ENCODE measurements around the gene TBX4. TPM values are rescaled to one million over a fixed set of nuclear protein-coding genes. Genes with fewer than 3 reads are reported as not detected.

The TBX4 gene
- total RNA-seq, 2 donors from 2014 or later, result not detected

DNA sequence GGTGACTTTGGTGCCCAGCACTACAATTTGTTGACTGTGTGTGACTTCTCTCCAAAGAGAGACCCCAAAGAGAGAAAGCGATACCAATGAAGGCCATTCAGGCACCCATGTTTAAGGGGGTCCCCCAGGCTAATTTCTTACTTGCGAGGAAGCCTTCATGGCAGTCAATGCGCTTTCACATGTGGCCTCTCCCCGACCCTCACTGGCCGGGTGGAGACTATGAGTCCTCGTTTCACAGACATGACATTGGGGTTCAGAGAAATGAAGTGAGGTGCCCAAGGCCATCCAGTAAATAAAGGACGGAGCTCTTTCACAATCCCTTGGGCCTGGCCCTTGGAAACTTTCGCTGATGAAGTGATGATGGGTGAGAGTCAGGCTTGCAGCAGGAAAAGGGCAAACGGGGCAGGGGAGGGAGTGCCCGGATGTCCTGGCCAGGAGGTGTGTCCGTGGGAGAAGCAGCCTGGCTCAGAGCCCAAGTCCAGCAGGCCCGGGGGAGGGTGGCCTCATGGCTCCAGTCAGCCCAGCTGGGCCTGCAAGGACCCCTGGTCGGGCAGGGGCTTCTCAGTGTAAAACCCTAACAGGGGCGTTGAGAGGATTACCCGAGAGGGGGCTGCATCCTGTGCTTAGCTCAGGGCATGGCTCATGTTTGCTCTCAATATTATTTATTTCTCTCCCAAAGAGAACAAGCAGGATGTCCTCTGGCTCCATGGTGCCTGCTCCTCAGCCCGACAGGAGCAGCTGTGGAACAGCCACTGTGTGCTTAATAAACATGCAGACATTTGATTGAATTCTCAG, 37.9 kb upstream of the TBX4 start:
- TF ChIP-seq, protein P1, sequence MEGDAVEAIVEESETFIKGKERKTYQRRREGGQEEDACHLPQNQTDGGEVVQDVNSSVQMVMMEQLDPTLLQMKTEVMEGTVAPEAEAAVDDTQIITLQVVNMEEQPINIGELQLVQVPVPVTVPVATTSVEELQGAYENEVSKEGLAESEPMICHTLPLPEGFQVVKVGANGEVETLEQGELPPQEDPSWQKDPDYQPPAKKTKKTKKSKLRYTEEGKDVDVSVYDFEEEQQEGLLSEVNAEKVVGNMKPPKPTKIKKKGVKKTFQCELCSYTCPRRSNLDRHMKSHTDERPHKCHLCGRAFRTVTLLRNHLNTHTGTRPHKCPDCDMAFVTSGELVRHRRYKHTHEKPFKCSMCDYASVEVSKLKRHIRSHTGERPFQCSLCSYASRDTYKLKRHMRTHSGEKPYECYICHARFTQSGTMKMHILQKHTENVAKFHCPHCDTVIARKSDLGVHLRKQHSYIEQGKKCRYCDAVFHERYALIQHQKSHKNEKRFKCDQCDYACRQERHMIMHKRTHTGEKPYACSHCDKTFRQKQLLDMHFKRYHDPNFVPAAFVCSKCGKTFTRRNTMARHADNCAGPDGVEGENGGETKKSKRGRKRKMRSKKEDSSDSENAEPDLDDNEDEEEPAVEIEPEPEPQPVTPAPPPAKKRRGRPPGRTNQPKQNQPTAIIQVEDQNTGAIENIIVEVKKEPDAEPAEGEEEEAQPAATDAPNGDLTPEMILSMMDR (IDR thresholded peaks at IDR 0.05), result no peak
- peak overlapping the region in 1 of 2 donors; percentile 10 for H3K27ac ChIP-seq
- H3K36me3 ChIP-seq, result no peaks in the 10 kb centered on the region
- no peaks in the 10 kb centered on the region for H3K9me3 ChIP-seq
- peaks cover 0 to 4% of the 10 kb centered on the region in 2 donors for H3K27me3 ChIP-seq
- peaks cover 0 to 60% of the 10 kb centered on the region in 2 donors for H3K4me1 ChIP-seq
- H3K4me3 ChIP-seq, result no peak overlapping the region
- DNase-seq (ENCODE audit: low spot score), result peak; percentile 58

DNA sequence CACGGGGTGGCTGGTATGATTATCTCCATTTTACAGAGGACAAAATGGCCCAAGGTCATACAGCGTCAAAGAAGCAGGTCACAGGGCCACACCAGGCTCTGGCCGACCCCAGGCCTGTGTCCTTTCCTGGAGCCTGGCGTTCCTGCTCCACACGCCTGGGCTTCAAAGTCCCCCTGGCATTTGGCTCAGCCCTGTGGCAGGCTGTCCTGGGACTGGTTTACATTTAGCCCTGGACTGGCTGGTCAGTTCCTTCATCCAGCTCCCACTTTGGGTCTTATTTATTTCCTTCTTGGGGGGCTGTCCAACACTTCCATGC, 37.3 kb upstream of the TBX4 start:
- TF ChIP-seq, protein P1 (IDR thresholded peaks at IDR 0.05), result no peak
- Histone ChIP-seq H3K27ac (peak overlapping the region in 1 of 2 donors; percentile 10), H3K4me3 (no peak overlapping the region), H3K27me3 (peaks cover 0 to 4% of the 10 kb centered on the region in 2 donors), H3K9me3 (no peaks in the 10 kb centered on the region), H3K36me3 (no peaks in the 10 kb centered on the region), H3K4me1 (peaks cover 0 to 57% of the 10 kb centered on the region in 2 donors)
- DNase-seq (ENCODE audit: low spot score), result no peak

DNA sequence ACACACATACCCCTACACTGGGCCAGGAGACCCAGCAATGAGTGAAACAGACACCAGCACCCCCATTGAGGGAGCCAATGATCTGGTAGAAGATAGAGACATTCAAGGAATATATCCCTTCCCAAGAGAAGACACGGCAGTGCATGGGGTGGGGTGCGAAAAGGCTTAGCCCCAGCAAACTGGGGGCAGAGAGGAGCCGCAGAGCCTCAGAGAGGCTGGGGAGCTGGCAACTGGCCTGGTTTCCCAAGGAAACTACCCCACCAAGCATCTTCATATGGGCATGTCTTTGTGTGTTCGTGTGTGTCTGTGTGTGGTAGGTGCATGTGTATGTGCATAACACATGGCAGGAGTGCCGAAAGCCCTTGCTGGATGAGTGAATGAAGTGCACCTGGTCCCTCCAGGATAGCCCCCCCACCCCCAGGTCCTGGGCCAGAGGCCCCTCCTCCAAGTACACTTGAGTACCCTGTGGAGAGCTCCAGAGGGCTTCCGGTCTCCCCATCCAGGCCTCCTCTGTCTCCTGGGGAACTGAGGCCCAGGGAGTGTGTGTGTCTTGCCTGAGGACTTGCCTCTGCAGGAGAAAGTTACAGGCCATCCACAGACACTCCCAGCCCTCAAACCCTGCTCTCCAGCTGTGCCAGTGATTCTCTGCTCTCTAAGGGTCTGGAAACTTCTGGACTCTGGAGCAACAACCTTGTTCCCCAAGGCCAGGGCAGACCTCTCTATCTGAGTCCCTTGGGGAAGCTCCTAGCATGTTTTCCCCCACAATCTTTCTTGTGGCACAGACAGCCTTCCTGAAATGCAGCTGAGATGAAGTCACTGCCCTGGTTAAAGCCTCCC, 36.6 kb upstream of the TBX4 start:
- Histone ChIP-seq H3K9me3 (no peaks in the 10 kb centered on the region), H3K27ac (peak overlapping the region in 1 of 2 donors; percentile 57), H3K27me3 (peaks cover 0 to 2% of the 10 kb centered on the region in 2 donors), H3K4me3 (no peak overlapping the region), H3K4me1 (peaks cover 0 to 50% of the 10 kb centered on the region in 2 donors), H3K36me3 (no peaks in the 10 kb centered on the region)
- DNase-seq (ENCODE audit: low spot score), result peak; percentile 57
- TF ChIP-seq, protein P1 (IDR thresholded peaks at IDR 0.05), result no peak

DNA sequence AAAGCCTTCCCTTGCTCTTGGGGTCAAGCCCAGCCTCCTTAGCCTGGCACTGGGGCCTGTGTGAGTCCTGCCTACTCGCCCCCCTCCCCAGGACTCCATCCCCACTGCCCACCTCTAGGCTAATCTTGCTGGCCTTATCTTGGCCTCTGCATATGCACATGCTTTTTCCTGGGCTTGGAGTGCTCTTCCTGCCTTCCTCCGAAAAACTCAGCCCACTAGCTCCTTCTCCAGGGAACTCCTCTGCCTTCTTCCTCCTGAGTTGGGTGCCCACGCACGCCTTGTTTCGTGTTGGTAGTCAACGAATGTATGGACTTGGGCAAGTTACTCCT, 36.0 kb upstream of the TBX4 start:
- Histone ChIP-seq H3K36me3 (no peaks in the 10 kb centered on the region), H3K27me3 (no peaks in the 10 kb centered on the region), H3K9me3 (no peaks in the 10 kb centered on the region), H3K27ac (peak overlapping the region; percentile 57 to 60), H3K4me3 (peak overlapping the region in 1 of 2 donors; percentile 35), H3K4me1 (peaks cover 0 to 44% of the 10 kb centered on the region in 2 donors)
- TF ChIP-seq, protein P1 (IDR thresholded peaks at IDR 0.05), result no peak
- no peak for DNase-seq (ENCODE audit: low spot score)

DNA sequence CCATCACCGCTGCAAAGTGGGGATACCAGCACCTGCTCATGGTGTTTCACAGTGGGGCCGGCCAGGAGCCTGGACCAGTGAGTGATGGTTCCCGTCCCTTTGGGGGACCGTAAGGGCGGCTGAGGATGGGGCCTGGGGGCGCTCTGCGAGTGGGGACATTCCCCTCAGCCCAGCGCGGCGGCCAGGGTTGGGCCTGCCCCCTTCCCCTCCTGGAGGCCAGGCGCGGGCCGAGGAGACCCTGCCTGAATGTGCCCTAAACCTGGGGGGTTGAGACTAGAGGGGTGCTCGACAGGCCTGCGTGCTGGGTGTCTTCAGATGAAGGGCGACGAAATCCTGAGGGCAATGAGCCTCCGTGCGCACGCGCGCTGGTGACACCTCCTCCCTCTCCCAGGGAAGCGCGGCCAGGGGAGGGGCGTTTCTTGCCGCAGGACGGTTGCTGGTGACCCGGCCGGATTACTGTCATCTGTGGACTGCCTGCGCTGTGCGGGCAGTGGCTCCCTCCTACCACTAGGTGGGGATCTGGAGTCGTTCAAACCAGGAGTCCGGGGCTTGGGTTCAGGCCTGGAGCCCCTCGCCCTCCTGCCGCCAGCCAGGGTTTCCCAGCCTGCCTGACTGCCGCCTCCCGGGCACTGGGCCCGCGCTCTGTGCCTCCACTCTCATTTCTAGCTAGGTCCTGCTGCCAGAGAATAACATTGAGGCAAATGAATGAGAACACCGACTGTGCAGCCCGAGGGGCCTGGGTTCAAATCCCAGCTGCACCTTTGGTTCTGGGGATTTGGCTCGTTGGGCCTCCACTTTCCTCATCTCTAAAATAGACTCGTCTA, 35.5 kb upstream of the TBX4 start:
- H3K27ac ChIP-seq, result peak overlapping the region; percentile 57 to 60
- peak; percentile 91 for DNase-seq (ENCODE audit: low spot score)
- H3K27me3 ChIP-seq, result no peaks in the 10 kb centered on the region
- peak overlapping the region in 1 of 2 donors; percentile 35 for H3K4me3 ChIP-seq
- no peaks in the 10 kb centered on the region for H3K36me3 ChIP-seq
- H3K9me3 ChIP-seq, result no peaks in the 10 kb centered on the region
- TF ChIP-seq, protein P1 (IDR thresholded peaks at IDR 0.05), result peak; percentile 89 to 96
- H3K4me1 ChIP-seq, result peaks cover 0 to 39% of the 10 kb centered on the region in 2 donors

Data from right atrium auricular region (tissue), 2 donors.